Stimulated activated CD8-positive, alpha-beta memory T cell treated with anti-CD3 and anti-CD28 coated beads, Interleukin-15, amount 100 ng/mL, for 48 hours (primary cell): ENCODE results near the gene PTGES3.
A peak's percentile ranks its signal among the peaks of the same experiment; 100 is the strongest.
"Not testable (repeated sequence)": the region's sequence is repeated elsewhere in the genome, so short reads cannot be mapped to it uniquely, and the experiment has no call there.

Experiments used
- DNase-seq, 2 donors: peaks; one replicate each; pipeline ENCODE4 v3.0.0-alpha.2; 2020; ENCODE audit warnings: low read depth in 2 of 2

The PTGES3 gene

GRCh38 chr12:56688129-56688845 is at the start of gene PTGES3:
PTGES3 (minus strand) TSS chr12:56688284; CDS start chr12:56687999, 285 bp downstream.
- peak; percentile 97 to 98 for DNase-seq

- DNase-seq = no peak
Measured at GRCh38 chr12:56728139-56728861, 40.2 kb upstream of the PTGES3 start.

- DNase-seq = not testable (repeated sequence)
Measured at GRCh38 chr12:56726196-56726675, 38.2 kb upstream of the PTGES3 start.

- DNase-seq = no peak
Measured at GRCh38 chr12:56725723-56726102, 37.6 kb upstream of the PTGES3 start.

GRCh38 chr12:56724972-56725722 is 37.1 kb upstream of the PTGES3 start, which contains the start of gene NACA:
NACA (minus strand) TSS chr12:56725299; CDS start chr12:56724521, 778 bp downstream.
- DNase-seq = peak; percentile 99

- DNase-seq = no peak
Measured at GRCh38 chr12:56724701-56724971, 36.6 kb upstream of the PTGES3 start.

- no peak for DNase-seq
Measured at GRCh38 chr12:56723889-56724700, 36.0 kb upstream of the PTGES3 start.

- no peak for DNase-seq
Measured at GRCh38 chr12:56723352-56723751, 35.3 kb upstream of the PTGES3 start.

GRCh38 chr12:56722832-56723231 is 34.7 kb upstream of the PTGES3 start:
- DNase-seq = no peak

GRCh38 chr12:56721721-56722120 is 33.6 kb upstream of the PTGES3 start:
- no peak for DNase-seq

- no peak for DNase-seq
Measured at GRCh38 chr12:56721216-56721615, 33.1 kb upstream of the PTGES3 start.

- no peak for DNase-seq
Measured at GRCh38 chr12:56720731-56721151, 32.7 kb upstream of the PTGES3 start.

- DNase-seq = no peak
Measured at GRCh38 chr12:56719056-56719455, 31.0 kb upstream of the PTGES3 start.

- DNase-seq = no peak
Measured at GRCh38 chr12:56718636-56719035, 30.6 kb upstream of the PTGES3 start.

- no peak for DNase-seq
Measured at GRCh38 chr12:56718149-56718548, 30.1 kb upstream of the PTGES3 start.

- no peak for DNase-seq
Measured at GRCh38 chr12:56716933-56717880, 29.1 kb upstream of the PTGES3 start.

GRCh38 chr12:56716458-56716857 is 28.4 kb upstream of the PTGES3 start:
- DNase-seq = no peak

GRCh38 chr12:56715798-56716197 is 27.7 kb upstream of the PTGES3 start:
- DNase-seq = no peak

GRCh38 chr12:56714431-56714929 is 26.4 kb upstream of the PTGES3 start:
- DNase-seq = no peak

GRCh38 chr12:56713345-56713744 is 25.3 kb upstream of the PTGES3 start:
- DNase-seq = no peak
